H1 (cell line): ENCODE results near the gene UBL4B. TPM values are rescaled to one million over a fixed set of nuclear protein-coding genes. Genes with fewer than 3 reads are reported as not detected.

ENCODE experiments used
- EGR1 ChIP-seq: IDR thresholded peaks from 2 replicates; pipeline ENCODE4 v1.6.1; 2011; ENCODE audit warnings: low read depth, low read length, borderline replicate concordance
- SIX5 ChIP-seq: IDR thresholded peaks from 2 replicates; pipeline ENCODE4 v1.6.1; 2011; ENCODE audit warnings: mild to moderate bottlenecking, low read depth, low read length
- polyA plus RNA-seq, 7 experiments: library from polyadenylated mRNA; depleted of rRNA in 3 of 7; stranded (reverse) in 5 of 7; unstranded in 2 of 7; fragments of >200 nt in 5 of 7; fragments of 200-250 nt in 2 of 7; gene quantifications; 1 replicate in 5 of 7; 2 replicates in 1 of 7; 4 replicates in 1 of 7; pipeline versions ENCODE4 v1.2.1 to v1.2.3, GENCODE V29; 2011 to 2013; ENCODE audit warnings: missing spikeins in 2 of 7, mixed read lengths in 2 of 7
- total RNA-seq: library from RNA; stranded (reverse); fragmentation: NEBNext Ultra II Directional; extraction: Animal tissue kit (Norgen Biotek cat#: 25700); gene quantifications from 2 replicates; pipeline ENCODE4 v1.2.1, GENCODE V29; 2021

UBL4B gene
- total and polyA plus RNA-seq, 2 of the 8 experiments (the other 6 are each of a cell fraction or from before 2014, with no cell fraction given), result 0.11 TPM; not detected in 1

GRCh38 chr1:110097507-110098221 lies 14.6 kb upstream of the UBL4B start (continued):
- TF ChIP-seq EGR1, result no peak
- no peak for TF ChIP-seq SIX5
